SKM-1 treated with dmso at 0.1 percent for 144 hours (cell line): Measurements from ENCODE around the gene MISP3.

ENCODE experiments used
- DNase-seq: peaks from one replicate; lab custom pipeline; 2025; ENCODE audit not compliant: unreplicated experiment; lab: John Stamatoyannopoulos, UW

The MISP3 gene

GRCh38 chr19:14053032-14053431, 19.6 kb upstream of the MISP3 start:
- DNase-seq = no peak

- DNase-seq = no peak
Measured at GRCh38 chr19:14053500-14053899, 19.1 kb upstream of the MISP3 start.

- DNase-seq = no peak
Measured at GRCh38 chr19:14054099-14054498, 18.5 kb upstream of the MISP3 start.

DNA sequence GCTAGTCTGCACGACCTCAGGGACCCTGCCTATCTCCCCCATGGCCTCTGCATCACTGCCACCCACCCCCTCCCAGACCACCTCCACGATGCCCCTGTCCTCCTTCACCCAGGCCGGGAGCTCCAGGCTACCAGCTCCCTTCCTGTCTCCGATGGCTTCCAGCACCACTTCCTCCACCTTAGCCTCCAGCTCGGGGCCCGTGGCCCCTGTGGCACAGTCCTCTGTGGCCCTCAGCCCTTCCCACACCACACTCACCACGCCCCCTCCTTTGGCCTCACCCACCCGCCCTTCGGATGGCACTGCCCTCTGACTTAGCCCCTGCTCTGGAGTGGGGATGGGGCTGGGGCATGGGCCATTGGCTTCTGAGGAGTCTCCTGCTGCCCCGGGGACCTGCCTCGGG, 17.9 kb upstream of the MISP3 start:
- DNase-seq = no peak

GRCh38 chr19:14055396-14055795, 17.2 kb upstream of the MISP3 start:
- no peak for DNase-seq

DNA sequence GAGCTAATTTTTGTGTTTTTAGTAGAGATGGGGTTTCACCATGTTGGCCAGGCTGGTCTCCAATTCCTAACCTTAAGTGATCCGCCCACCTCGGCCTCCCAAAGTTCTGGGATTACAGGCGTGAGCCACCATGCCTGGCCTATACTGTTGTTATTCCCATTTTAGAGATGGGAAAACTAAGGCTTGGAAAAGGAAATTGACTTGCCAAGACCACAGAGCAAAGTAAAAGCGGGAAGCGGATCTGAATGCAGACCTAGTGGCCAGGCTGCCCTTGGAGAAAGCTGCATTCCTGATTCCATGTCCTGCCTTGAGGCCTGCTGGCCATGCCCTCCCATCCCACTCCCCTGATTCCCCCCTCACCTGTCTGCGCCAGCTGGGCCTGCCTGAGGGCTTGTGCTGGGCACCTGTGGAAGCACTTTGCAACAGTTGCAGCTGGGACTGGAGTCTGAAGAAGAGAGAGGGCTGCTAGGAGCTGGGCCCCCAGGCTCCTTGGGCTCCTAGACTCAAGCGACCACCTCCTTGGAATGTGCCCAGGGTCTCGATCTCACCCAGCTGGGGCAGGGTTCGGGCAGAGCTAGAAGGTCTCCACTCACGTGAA, 16.4 kb upstream of the MISP3 start:
- no peak for DNase-seq

DNA sequence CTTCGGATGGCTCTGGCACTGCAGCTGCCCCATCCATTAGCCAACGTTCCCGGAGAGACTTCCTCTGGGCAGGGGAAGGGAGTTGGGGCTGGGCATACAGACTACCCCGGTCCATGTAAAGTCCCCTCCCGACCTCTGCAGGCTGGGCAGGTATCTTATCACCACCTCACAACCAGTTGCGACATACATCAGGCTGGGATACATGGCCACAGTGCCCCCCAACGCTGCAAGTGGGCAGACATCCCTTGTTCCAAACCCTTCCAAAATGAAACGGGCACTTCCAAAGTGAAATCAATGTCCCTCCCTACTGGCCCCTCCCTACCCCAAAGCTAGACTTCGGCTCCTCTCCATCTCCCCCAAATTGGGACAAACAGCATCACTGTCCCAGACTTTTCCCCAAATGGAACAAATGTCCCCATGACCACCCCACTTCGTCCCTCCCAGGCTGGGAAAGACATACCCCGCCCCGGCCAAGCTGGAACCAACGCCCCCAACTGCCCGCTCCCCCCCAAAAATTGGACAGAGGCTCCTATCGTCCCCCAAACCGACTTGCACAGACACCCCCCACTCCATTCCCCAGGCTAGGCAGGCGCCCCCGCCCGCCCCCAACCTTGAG, 15.7 kb upstream of the MISP3 start:
- no peak for DNase-seq

DNA sequence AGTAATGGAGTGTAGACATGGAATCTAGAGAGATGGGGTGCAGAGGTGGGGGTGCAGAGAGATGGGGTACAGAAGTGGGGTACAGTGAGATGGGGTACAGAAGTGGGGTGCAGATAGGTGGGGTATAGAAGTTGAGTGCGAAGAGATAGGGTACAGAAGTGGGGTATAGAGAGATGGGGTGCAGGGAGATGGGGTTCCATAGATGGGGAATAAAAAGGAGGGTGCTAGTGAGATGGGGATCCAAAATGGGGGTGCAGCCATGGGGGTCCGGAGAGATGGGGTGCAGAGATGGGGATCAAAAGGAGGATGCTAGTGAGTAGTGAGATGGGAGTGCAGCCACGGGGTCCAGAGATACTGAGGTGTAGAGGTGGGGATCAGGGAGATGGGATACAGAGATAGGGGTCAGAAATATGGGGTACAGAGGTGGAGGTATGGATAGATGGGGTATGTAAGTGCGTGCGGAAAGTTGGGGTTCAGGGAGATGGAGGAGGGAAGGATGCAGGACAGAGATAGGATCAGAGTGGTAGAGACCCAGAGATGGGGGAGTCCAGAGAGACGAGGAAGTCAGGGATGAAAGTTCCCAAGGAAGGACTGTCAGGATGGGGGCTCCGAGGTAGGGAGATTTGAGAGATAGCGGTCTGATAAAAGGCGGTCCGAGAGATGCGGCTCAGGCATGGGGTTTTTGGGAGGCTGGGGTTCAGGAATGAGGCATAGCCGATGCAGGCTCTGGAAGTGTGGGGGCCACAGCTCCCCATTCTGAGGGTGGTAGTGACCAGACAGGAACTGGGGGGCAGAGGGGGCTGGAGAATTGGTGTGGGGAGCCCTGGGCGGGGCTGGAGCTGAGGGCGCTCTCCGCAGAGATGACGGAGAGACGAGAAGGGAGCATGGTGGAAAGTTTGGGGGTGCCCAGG, 14.1 kb upstream of the MISP3 start:
- no peak for DNase-seq

DNA sequence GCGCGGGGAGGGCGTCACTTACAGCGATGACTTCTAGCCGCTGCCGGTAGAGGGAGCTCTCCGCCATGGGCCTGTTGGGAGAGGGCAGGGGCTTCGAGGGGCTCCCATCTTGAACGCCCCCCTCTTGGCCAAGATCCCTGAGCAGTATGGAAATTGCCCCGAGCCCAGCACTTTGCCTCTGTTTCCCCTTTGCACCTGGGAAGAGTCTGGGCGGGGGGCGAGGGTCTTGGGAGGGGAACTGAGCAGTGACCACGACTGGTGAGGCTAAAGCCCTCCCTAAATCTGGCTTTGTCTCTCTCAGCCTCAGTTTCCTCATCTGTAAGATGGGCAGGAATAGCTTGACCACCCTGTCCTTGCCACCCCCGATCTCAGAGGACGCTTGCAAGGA, 13.5 kb upstream of the MISP3 start:
- DNase-seq = peak; percentile 9

- DNase-seq = no peak
Measured at GRCh38 chr19:14059652-14060155, 12.9 kb upstream of the MISP3 start.

DNA sequence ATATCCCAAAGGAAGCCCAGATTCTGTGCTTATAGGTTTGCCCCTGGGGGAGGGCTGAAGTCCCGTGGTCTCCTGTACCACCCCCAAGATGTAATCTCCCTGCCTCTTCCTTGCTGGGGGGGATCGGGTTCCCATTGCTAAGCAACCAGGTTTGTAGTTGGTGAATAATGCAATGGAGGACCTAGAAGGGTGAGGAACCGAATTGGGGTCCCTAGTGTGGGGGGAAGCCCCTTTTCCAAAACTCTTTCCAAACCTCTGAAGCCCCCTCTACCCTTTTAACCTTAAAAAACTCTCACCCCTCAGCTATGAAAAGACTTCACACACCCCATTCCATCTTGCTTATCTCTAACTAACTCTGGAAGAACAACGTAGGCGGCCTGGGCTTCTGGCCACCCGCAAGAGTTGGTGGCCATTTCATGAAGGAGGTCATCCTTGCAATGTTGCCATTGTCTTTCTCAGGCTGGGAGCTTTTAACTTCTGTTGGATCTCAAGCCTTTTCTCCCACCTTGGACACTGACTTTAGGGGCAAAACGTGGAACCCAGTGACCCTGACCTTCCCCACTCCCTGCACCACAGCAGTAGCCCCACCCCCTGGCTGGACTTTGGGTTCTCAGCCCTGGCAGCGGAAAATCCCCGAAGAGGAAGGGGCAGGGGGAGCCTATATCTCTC, 11.4 kb upstream of the MISP3 start:
- DNase-seq = no peak

GRCh38 chr19:14061751-14062557, 10.6 kb upstream of the MISP3 start, which contains the start of gene PALM3:
Gene PALM3 (minus strand): TSS chr19:14062076. CDS start chr19:14061980, 96 bp downstream.
- DNase-seq = no peak

GRCh38 chr19:14062558-14062855, 10.1 kb upstream of the MISP3 start:
- DNase-seq = no peak

DNA sequence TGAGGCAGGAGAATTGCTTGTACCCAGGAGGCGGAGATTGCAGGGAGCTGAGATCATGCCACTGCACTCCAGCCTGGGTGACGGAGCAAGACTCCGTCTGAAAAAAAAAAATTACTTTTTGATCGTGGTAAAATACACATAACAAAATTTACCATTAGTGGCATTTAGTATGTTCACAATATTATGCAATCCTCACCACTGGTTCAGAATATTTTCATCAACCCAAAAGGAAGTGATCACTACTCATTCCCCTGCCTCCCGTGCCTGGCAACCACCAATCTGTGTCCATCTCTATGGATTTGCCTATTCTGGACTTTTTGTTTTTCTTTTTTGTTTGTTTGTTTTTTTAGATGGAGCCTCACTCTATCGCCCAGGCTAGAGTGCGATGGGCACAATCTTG, 9.5 kb upstream of the MISP3 start:
- no peak for DNase-seq

DNA sequence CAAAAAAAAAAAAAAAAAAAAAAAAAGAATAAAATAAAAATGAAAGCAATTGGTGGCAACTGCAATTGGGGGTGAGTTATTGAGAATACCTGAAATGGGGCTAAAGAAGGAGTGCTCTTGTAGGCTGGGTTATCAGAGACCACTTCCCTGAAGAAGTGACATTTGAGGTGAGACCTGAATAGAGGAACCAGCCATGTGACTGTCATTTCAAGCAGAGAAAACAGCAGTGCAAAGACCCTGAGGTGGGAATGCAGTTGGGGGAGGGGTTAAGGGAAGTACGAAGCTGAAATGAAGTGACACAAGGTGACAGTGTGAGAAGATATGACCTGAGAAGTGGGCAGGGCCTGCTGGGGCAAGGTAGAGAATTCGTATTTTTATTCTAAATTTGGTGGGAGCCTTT, 6.5 kb upstream of the MISP3 start:
- DNase-seq = no peak

DNA sequence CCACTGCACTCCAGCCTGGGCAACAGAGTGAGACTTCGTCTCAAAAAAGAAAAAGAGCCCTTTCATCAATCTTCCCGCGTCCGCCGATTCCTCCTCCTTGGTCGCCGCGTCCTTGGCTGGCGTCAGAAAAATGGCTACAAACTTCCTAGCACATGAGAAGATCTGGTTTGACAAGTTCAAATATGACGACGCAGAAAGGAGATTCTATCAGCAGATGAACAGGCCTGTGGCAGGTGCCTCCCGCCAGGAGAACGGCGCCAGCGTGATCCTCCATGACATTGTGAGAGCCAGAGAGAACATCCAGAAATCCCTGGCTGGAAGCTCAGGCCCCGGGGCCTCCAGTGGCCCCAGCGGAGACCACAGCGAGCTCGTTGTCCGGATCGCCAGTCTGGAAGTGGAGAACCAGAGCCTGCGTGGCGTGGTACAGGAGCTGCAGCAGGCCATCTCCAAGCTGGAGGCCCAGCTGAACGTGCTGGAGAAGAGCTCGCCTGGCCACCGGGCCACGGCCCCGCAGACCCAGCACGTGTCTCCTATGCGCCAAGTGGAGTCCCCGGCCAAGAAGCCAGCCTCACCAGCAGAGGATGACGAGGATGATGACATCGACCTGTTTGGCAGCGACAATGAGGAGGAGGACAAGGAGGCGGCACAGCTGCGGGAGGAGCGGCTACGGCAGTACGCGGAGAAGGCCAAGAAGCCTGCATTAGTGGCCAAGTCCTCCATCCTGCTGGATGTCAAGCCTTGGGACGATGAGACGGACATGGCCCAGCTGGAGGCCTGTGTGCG, 2.1 kb upstream of the MISP3 start:
- DNase-seq = no peak

GRCh38 chr19:14073261-14073924, 807 bp downstream of the MISP3 start:
- peak; percentile 80 for DNase-seq

DNA sequence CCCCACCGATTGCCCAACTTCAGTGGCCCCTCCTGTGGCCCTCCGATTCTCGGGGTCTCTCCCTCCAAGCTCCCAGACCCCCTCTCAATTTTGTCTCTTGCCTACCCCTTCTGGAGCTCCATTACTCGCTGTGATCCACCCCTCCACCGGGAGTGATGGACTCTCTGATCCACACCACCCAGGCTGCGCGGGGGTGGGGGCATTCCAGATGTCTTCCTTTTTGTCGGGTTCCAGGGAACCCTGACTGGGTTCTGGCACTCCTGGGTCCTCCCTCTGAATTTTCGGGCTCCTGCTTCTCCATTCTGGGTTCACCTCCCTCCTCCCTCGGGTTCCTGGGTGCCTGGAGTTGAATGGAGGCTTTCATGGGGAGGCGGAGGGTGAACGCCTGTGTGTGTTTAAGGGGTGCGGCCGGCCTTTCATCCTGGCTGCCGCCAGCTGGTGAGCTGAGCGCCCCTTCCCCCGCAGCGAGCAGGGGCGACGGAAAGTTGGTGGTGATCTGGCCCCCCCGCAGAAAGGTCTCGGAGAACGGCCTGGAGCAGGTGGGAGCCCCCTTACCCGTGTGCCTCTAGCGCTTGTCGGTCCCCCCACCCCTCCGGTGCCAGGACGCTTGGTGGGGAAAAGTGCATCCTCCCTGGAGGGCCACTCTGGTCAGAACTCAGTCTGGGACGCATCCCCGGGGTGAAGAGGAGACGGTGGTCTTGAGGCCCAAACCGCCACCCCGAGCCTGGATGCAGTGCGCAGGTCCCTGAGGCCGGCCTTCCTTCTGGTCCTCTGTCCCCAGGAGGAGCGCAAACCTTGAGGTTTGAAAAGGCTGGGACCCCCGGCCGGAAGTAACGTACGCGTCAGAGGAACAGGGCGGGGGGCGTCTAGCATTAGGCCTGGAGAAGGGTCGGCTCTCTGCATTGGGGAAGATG, 1.6 kb downstream of the MISP3 start:
- no peak for DNase-seq
